LNCaP clone FGC (cell line): ENCODE results near the gene HTR3C.
"Not testable (repeated sequence)": the region's sequence is repeated elsewhere in the genome, so short reads cannot be mapped to it uniquely, and the experiment has no call there.

ENCODE experiments used
- DNase-seq: peaks from one replicate; pipeline ENCODE4 v3.0.0-alpha.2; 2011; ENCODE audit warnings: low read depth
- H3K4me3 ChIP-seq: 2 replicates; pipeline ENCODE4 v1.5.1; 2011; ENCODE audit warnings: mild to moderate bottlenecking, low read depth, low read length, control low read depth
- CTCF ChIP-seq: IDR thresholded peaks from 2 replicates; pipeline ENCODE4 v1.5.1; 2012; ENCODE audit warnings: mild to moderate bottlenecking; ENCODE audit not compliant: control insufficient read depth, insufficient read depth; ENCODE audit errors: extremely low read depth

Gene HTR3C

DNA sequence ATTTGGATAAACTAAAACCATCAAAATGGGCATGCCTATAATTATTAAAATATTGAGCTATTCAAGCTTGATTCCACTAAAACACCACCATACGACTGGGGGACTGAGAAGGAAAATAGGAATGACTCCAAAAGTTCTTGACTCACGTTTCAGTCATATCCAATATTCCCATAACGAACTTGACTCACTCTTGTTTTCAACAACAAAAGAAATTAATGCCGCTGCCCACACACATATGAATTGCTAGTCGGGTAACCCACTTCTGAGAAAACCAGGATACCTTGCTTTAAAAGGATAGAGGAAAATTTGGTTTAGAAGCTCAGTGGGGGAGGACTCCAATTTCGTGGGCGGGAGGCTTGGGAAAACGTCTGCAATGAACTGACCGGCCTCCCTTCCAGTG lies 5.2 kb downstream of the HTR3C start:
- no peak for DNase-seq
- no peak for TF ChIP-seq CTCF
- no peak overlapping the region for H3K4me3 ChIP-seq

DNA sequence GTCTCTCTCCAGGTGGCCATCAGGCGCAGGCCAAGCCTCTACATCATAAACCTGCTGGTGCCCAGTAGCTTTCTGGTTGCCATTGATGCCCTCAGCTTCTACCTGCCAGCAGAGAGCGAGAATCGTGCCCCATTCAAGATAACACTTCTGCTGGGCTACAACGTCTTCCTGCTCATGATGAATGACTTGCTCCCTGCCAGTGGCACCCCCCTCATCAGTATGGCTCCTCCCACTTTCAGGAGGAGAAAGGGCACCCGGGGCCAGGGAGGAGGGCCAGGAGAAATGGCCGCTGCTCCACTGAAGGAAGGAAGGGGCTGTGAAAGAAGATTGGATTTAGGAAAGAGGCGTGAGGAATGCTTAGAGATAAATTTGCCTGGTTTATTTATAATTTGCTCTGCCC lies 6.6 kb downstream of the HTR3C start:
- H3K4me3 ChIP-seq: no peak overlapping the region

DNA sequence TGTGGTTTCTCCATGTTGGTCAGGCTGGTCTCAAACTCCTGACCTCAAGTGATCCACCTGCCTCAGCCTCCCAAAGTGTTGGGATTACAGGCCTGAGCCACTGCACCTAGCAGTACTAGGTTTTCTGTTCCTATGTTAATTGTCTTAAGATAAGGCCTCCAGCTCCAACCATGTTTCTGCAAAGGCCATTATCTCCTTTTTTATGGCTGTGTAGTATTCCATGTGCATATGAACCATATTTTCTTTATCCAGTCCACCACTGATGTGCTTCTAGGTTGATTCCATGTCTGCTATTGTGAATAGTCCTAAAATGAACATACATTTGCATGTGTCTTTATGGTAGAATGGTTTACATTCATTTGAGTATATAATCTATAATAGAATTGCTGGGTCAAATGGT lies 9.8 kb downstream of the HTR3C start:
- TF ChIP-seq CTCF: no peak
- H3K4me3 ChIP-seq: no peak overlapping the region
- DNase-seq: no peak

More for the DNA sequence above, 6.6 kb downstream of the HTR3C start:
- DNase-seq: no peak
- TF ChIP-seq CTCF: no peak

- TF ChIP-seq CTCF: no peak
- no peak overlapping the region for H3K4me3 ChIP-seq
- no peak for DNase-seq
These were observed 13.4 kb downstream of the HTR3C start for GRCh38 chr3:184066211-184066610.

DNA sequence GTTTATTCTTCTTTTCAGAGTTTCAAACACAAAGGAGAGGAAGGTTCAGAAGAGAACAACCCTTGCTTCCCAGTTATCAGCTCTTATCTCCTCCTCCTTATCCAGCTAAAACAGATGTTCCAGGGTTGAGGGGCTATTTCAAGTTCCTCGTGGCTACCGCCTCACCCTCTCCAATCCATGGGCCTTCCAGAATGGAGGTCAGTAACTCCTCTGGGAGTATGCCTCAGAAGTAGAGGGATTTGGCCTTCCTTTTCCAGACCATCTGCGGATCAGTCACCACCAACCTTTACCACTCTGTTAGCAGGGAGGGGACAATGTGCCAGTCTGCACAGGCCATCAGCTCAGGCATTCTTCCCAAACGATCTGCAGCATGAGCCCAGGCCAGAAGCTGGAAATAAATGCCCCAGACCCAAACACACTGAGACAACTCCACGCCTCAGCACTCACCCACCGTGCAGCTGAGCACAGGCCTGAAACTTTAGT lies 14.8 kb downstream of the HTR3C start:
- TF ChIP-seq CTCF: no peak
- DNase-seq: no peak
- H3K4me3 ChIP-seq: no peak overlapping the region

DNA sequence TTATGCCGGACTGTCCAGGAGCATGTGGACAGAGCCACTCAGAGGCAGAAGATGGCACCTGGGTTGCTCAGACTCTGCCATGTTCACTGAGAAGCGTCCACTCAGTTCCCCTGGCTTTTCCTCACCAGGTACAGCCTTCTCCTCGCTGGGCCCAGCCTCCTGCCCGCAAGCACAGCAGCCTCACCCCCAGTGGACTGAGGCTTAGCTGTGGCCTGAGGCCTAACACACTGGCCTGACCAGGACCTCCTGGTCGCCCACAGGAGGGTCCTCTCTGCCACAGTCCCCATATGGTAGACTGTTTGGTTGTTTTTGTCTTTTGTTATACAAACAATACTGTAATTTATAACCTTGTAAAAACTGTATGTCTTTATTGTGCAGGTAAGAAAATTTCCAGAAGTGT lies 15.5 kb downstream of the HTR3C start:
- H3K4me3 ChIP-seq: no peak overlapping the region
- no peak for DNase-seq
- no peak for TF ChIP-seq CTCF

- not testable (repeated sequence) for DNase-seq, H3K4me3 ChIP-seq
These were observed 18.3 kb downstream of the HTR3C start for GRCh38 chr3:184071142-184071541.
